Loucy (cell line): ENCODE measurements around the gene FBP2.

Experiments
- H2AFZ ChIP-seq: fragments of 200-600 bp; sonication (generic); 2 replicates; pipeline ENCODE4 v1.6.0; 2016; ENCODE audit warnings: antibody characterized with exemption, mild to moderate bottlenecking, low read length, moderate library complexity
- H3F3A ChIP-seq: fragments of 200-600 bp; 2 replicates; pipeline ENCODE4 v1.6.0; 2016; ENCODE audit warnings: antibody characterized with exemption, low read depth, mild to moderate bottlenecking
- H3K27me3 ChIP-seq: fragments of 200-600 bp; sonication (generic); 2 replicates; pipeline ENCODE4 v1.6.1; 2014; ENCODE audit warnings: low read length, mild to moderate bottlenecking; ENCODE audit not compliant: insufficient read depth, poor library complexity, severe bottlenecking
- H3K36me3 ChIP-seq: fragments of 200-600 bp; sonication (generic); 2 replicates; pipeline ENCODE4 v1.6.1; 2016; ENCODE audit warnings: low read length; ENCODE audit not compliant: insufficient read depth
- H3K4me1 ChIP-seq: fragments of 200-600 bp; sonication (generic); 2 replicates; pipeline ENCODE4 v1.5.1; 2014; ENCODE audit warnings: low read length, mild to moderate bottlenecking; ENCODE audit not compliant: insufficient read depth, poor library complexity, severe bottlenecking
- H3K4me2 ChIP-seq: fragments of 200-600 bp; sonication (generic); 2 replicates; pipeline ENCODE4 v1.6.0; 2014; ENCODE audit warnings: antibody characterized with exemption, low read length, low read depth, mild to moderate bottlenecking; ENCODE audit not compliant: poor library complexity, severe bottlenecking
- H3K4me3 ChIP-seq: fragments of 200-600 bp; sonication (generic); 2 replicates; pipeline ENCODE4 v1.5.1; 2014; ENCODE audit warnings: low read length, mild to moderate bottlenecking, mixed read lengths; ENCODE audit not compliant: poor library complexity, severe bottlenecking
- H3K79me2 ChIP-seq: fragments of 200-600 bp; sonication (generic); 2 replicates; pipeline ENCODE4 v1.6.1; 2014; ENCODE audit warnings: low read length; ENCODE audit not compliant: insufficient read depth
- H3K9ac ChIP-seq: fragments of 200-600 bp; sonication (generic); 2 replicates; pipeline ENCODE4 v1.6.0; 2014; ENCODE audit warnings: mild to moderate bottlenecking, low read depth, low read length, moderate library complexity; ENCODE audit not compliant: poor library complexity, severe bottlenecking
- H3K9me2 ChIP-seq: fragments of 200-600 bp; sonication (generic); replicated peaks from 2 replicates; pipeline ENCODE4 v1.6.1; 2016; ENCODE audit warnings: low read depth, low read length, mixed read lengths
- H3K9me3 ChIP-seq: fragments of 200-600 bp; sonication (generic); 2 replicates; pipeline ENCODE4 v1.6.1; 2014; ENCODE audit warnings: mild to moderate bottlenecking, antibody characterized with exemption, low read length, low read depth; ENCODE audit not compliant: insufficient read depth
- H4K20me1 ChIP-seq: fragments of 200-600 bp; sonication (generic); 2 replicates; pipeline ENCODE4 v1.6.0; 2014; ENCODE audit warnings: antibody characterized with exemption, low read length, mild to moderate bottlenecking; ENCODE audit not compliant: insufficient read depth, poor library complexity, severe bottlenecking
- CTCF ChIP-seq: fragments of 200-600 bp; sonication (generic); conservative IDR thresholded peaks from 2 replicates; pipeline ENCODE4 v1.5.1; 2014; ENCODE audit warnings: mild to moderate bottlenecking, antibody characterized with exemption, low read length
- EZH2phosphoT487 ChIP-seq: fragments of 200-600 bp; IDR thresholded peaks from 2 replicates; pipeline ENCODE4 v1.6.1; 2018; ENCODE audit warnings: antibody characterized with exemption, mild to moderate bottlenecking, moderate library complexity, borderline replicate concordance

Gene FBP2

GRCh38 chr9:94603259-94604160, 9.9 kb upstream of the FBP2 start:
- H3K9me2 ChIP-seq: no peaks in the 10 kb centered on the region
- H3K4me2 ChIP-seq: peak overlapping the region; percentile 37
- H3K4me3 ChIP-seq: peak overlapping the region; percentile 11
- H2AFZ ChIP-seq: peak overlapping the region; percentile 44; the same call in 1 of the 2 replicates
- H3K27me3 ChIP-seq: peaks cover 35% of the 10 kb centered on the region
- H4K20me1 ChIP-seq: no peaks in the 10 kb centered on the region
- H3K36me3 ChIP-seq: no peaks in the 10 kb centered on the region
- TF ChIP-seq EZH2phosphoT487 (no peak), CTCF (peak; percentile 86)
- no peaks in the 10 kb centered on the region for H3F3A ChIP-seq
- H3K79me2 ChIP-seq: no peaks in the 10 kb centered on the region
- H3K9ac ChIP-seq: no peak overlapping the region
- H3K4me1 ChIP-seq: no peaks in the 10 kb centered on the region
- no peaks in the 10 kb centered on the region for H3K9me3 ChIP-seq

- Histone ChIP-seq H4K20me1 (no peaks in the 10 kb centered on the region), H3K9me3 (no peaks in the 10 kb centered on the region), H3K27me3 (peaks cover 27% of the 10 kb centered on the region), H3F3A (no peaks in the 10 kb centered on the region), H3K4me2 (no peak overlapping the region), H3K79me2 (no peaks in the 10 kb centered on the region), H3K4me1 (no peaks in the 10 kb centered on the region), H3K9me2 (no peaks in the 10 kb centered on the region), H2AFZ (peak overlapping the region; percentile 44; the same call in 1 of the 2 replicates), H3K36me3 (no peaks in the 10 kb centered on the region), H3K9ac (no peak overlapping the region), H3K4me3 (no peak overlapping the region)
- TF ChIP-seq CTCF: no peak
- TF ChIP-seq EZH2phosphoT487: no peak
Measured at GRCh38 chr9:94602666-94603065, 9.0 kb upstream of the FBP2 start.

GRCh38 chr9:94600715-94601114, 7.1 kb upstream of the FBP2 start:
- H3K4me1 ChIP-seq: no peaks in the 10 kb centered on the region
- no peaks in the 10 kb centered on the region for H3K79me2 ChIP-seq
- no peaks in the 10 kb centered on the region for H3K9me3 ChIP-seq
- H3K4me3 ChIP-seq: no peak overlapping the region
- H3K27me3 ChIP-seq: peaks cover 13% of the 10 kb centered on the region
- no peaks in the 10 kb centered on the region for H3F3A ChIP-seq
- no peak overlapping the region for H3K4me2 ChIP-seq
- H2AFZ ChIP-seq: no peak overlapping the region
- no peak for TF ChIP-seq CTCF
- TF ChIP-seq EZH2phosphoT487: no peak
- no peaks in the 10 kb centered on the region for H3K36me3 ChIP-seq
- no peak overlapping the region for H3K9ac ChIP-seq
- H3K9me2 ChIP-seq: no peaks in the 10 kb centered on the region
- H4K20me1 ChIP-seq: no peaks in the 10 kb centered on the region
